SIG-M5 treated with dmso at 0.1 percent for 504 hours (cell line): ENCODE data around the gene OAT.
"Not testable (repeated sequence)": the region's sequence is repeated elsewhere in the genome, so short reads cannot be mapped to it uniquely, and the experiment has no call there.

Experiments used
- DNase-seq: peaks from one replicate; lab custom pipeline; 2025; ENCODE audit not compliant: unreplicated experiment; lab: John Stamatoyannopoulos, UW

OAT gene

GRCh38 chr10:124447751-124448466 is 29.2 kb upstream of the OAT start:
- DNase-seq: no peak

GRCh38 chr10:124446830-124447750 is 28.4 kb upstream of the OAT start:
- no peak for DNase-seq

- DNase-seq: not testable (repeated sequence)
Measured at GRCh38 chr10:124441694-124442093, 23.0 kb upstream of the OAT start.

GRCh38 chr10:124436191-124436638 is 17.5 kb upstream of the OAT start:
- DNase-seq: peak; percentile 19

GRCh38 chr10:124435683-124436082 is 17.0 kb upstream of the OAT start:
- DNase-seq: not testable (repeated sequence)

DNA sequence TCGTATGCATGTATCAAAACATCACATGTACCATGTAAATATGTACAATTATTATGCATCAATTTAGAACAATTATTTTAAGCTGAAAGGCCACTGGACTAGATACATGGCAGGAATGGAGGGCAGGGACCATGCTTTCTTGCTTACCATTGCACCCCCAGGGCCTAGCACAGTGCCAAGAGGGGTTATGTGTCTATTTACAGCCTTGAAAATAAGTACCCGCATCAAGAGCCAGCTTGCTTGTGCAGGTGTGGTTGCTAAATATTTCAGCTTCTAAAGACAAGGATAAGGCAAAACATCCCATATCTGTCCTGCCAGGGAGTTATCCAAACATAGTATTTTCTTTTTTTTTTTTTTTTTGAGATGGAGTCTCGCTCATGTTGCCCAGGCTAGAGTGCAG is 14.7 kb upstream of the OAT start:
- no peak for DNase-seq

DNA sequence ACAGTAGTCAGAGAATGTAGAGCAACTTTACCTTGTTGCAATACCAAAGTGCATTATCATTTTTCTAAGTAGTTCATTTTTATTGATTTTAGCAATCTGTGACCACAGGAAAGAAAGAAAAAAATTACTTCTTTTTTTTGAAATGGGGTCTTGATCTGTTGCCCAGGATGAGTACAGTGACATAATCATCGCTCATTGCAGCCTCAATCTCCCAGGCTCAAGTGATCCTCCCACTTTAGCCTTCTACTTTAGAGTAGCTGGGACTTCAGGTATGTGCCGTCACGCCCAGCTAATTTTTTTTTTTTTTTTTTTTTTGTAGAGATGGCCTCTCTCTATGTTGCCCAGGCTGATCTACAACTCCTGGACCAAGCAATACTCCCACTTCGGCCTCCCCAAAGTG is 11.4 kb upstream of the OAT start:
- DNase-seq: no peak

- no peak for DNase-seq
Measured at GRCh38 chr10:124429576-124429975, 10.9 kb upstream of the OAT start.

DNA sequence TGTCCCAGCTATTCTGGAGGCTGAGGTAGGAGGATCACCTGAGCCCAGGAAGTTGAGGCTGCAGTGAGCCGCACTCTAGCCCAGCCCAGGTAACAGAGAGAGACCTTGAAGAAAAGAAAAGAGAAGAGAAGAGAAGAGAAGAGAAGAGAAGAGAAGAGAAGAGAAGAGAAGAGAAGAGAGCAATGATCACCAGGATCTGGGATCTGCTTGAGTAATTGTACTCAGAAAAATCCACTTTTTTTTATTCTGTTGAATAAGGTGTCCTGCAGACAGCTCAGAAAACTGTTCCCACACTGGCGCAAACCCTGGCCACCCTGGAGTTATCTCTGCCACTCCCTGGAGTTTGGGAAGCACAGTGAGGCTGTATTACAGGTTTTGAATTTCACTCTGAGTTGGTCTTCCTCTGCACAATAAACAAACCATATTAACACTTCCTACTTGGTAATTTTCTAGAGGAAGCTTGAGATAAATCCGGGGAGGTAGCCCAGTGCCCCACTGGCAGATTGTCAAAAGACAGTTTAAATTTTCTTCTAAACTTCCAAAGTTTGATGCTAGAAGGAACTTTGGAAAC is 9.6 kb upstream of the OAT start:
- DNase-seq: no peak

- no peak for DNase-seq
Measured at GRCh38 chr10:124425227-124425962, 6.7 kb upstream of the OAT start.

GRCh38 chr10:124423813-124424212 is 5.1 kb upstream of the OAT start:
- DNase-seq: no peak

- DNase-seq: no peak
Measured at GRCh38 chr10:124422742-124423141, 4.0 kb upstream of the OAT start.

DNA sequence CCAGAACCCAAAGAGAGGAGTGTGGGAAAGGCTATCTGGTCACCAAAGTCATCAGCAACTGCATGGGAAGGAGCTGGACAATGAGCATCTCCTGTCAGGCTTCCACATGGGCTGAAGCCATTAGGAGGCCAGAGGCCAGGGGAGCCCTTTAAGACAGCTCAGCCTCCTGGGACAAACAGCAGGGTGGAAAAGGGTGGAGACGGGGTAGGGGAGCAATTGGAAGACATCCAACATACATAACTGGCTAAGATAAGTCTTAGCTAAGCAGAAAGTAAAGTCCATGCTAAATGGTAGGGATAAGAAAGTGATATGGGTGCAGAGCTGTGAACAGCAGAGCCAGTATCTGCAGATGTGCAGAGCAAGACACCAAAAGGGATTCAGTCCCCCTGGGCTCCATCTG is 1.5 kb upstream of the OAT start:
- DNase-seq: no peak

DNA sequence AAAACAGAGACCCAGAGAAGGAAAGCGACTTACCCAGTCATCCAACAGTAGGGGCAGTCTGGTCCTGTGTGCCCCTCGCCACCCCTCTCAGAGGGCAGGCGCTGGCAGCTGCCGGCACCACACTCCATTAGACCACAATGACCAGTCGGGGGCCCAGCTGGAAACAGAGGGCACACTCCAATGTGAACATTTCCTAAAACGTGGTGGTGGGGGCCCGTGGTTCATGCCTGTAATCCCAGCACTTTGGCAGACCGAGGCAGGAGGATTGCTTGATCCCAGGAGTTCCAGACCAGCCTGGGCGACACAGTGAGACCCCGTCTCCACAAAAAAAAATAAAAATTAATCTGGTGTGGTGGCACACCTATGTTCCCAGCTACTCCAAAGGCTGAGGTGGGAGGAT is 912 bp upstream of the OAT start:
- no peak for DNase-seq

- DNase-seq: peak; percentile 41
Measured at GRCh38 chr10:124417895-124418725, 613 bp downstream of the OAT start.

DNA sequence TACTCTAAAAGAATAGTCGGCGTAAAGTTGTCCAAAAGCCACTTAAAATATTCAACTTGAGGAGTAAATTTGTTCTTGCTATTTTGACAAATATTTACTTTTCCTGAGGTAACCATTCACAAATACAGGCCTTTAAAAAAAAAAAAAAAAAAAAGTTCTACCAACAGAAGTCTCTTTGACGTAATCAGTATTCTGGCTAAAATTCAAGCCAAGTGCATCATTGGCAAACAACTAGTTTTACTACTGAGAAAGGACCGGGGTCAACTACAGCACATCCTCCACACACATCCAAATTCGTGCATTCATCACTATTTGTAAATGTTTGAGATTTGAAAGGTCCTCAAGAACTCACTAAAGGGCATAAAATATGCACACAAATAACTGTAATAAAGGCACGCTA is 2.0 kb downstream of the OAT start:
- DNase-seq: no peak

DNA sequence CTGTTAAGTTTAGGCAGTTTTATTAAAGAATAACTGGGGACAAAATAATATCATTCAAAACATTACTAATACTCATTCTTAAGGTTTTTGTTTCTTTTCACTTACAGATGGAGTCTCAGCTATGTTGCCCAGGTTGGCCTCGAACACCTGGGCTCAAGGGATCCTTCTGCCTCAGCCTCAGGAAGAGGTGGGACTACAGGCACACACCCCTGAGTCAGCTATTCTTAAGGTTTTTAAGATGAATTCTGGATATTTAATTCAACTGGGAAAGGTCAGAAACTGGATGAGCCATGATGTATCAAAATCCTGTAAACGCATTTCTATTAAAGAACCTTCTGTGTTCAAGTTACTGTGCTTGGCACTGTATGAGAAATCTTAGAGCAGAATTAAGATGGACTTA is 3.5 kb downstream of the OAT start:
- DNase-seq: no peak

DNA sequence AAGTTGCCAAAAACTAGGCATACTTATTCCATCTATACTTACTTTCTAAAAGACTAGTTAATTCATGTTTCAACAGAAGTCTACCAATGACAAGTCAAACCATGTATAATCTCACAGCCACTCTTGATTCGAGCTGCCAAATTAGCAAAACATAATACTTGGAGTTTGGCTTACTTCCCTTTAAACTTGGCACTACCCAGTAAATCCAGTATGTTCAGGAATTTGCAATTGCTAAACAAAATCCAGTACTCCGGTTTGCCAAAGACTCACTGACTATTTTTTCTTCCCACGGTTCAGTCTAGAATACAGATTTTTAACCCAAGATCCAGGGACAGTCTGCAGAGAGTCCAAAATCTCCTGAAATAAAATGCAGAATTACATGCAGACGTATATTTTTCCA is 4.6 kb downstream of the OAT start:
- no peak for DNase-seq

- no peak for DNase-seq
Measured at GRCh38 chr10:124409696-124410095, 9.0 kb downstream of the OAT start.

- DNase-seq: no peak
Measured at GRCh38 chr10:124408357-124408756, 10.4 kb downstream of the OAT start.
